Liver (tissue), 3 donors: Measurements from ENCODE around the gene ABRACL.

Experiments
- ATF3 ChIP-seq: IDR thresholded peaks from 2 replicates; pipeline ENCODE4 v1.6.1; 2016; ENCODE audit warnings: antibody characterized with exemption
- CTCF ChIP-seq: fragments of 150-350 bp; IDR thresholded peaks from 2 replicates; pipeline ENCODE4 v1.5.1; 2017; ENCODE audit warnings: improper control_type of control experiment, low read depth, low read length; ENCODE audit not compliant: missing input control
- EGR1 ChIP-seq, 2 donors: IDR thresholded peaks; 2 replicates each; pipeline ENCODE4 v1.6.1; 2016 to 2018; ENCODE audit warnings: antibody characterized with exemption in 2 of 2, low read depth in 2 of 2
- JUND ChIP-seq, 2 donors: IDR thresholded peaks; 2 replicates each; pipeline ENCODE4 v1.6.1; 2016; ENCODE audit warnings: antibody characterized with exemption in 2 of 2
- MAX ChIP-seq: IDR thresholded peaks from 2 replicates; pipeline ENCODE4 v1.6.1; 2016; ENCODE audit warnings: antibody characterized with exemption
- REST ChIP-seq: IDR thresholded peaks from 2 replicates; pipeline ENCODE4 v1.6.1; 2016; ENCODE audit warnings: antibody characterized with exemption, mild to moderate bottlenecking
- SP1 ChIP-seq: IDR thresholded peaks from 2 replicates; pipeline ENCODE4 v1.6.1; 2018; ENCODE audit warnings: antibody characterized with exemption, mild to moderate bottlenecking
- TAF1 ChIP-seq: conservative IDR thresholded peaks from 2 replicates; pipeline ENCODE4 v1.6.1; 2016; ENCODE audit warnings: antibody characterized with exemption, mild to moderate bottlenecking
- donor health status: healthy.
- donor health status: healthy.

- TF ChIP-seq CTCF (no peak), SP1 (no peak), EGR1 (IDR thresholded peaks at IDR 0.05; ENCODE audit: low read depth in 2 of 2) (no peak), REST (no peak), JUND (IDR thresholded peaks at IDR 0.05) (no peak), ATF3 (no peak), TAF1 (no peak), MAX (no peak)
Measured at GRCh38 chr6:139091826-139092225, 63.3 kb downstream of the ABRACL start.
